Skeletal muscle tissue (tissue), 4 donors: ENCODE data around the gene CYS1. TPM values are rescaled to one million over a fixed set of nuclear protein-coding genes. Genes with fewer than 3 reads are reported as not detected.
A peak's percentile ranks its signal among the peaks of the same experiment; 100 is the strongest.

Experiments
- H3K27ac ChIP-seq: one replicate; pipeline ENCODE4 v1.7.0; 2013; ENCODE audit warnings: mild to moderate bottlenecking, low read depth, low read length, inconsistent platforms
- H3K27me3 ChIP-seq, 3 donors: one replicate each; pipeline ENCODE4 v1.7.0; 2013; ENCODE audit warnings: low read length in 3 of 3; ENCODE audit not compliant: control insufficient read depth in 3 of 3, insufficient read depth in 3 of 3
- H3K36me3 ChIP-seq, 3 donors: one replicate each; pipeline ENCODE4 v1.7.0; 2013; ENCODE audit warnings: low read length in 3 of 3; ENCODE audit not compliant: control insufficient read depth in 3 of 3, insufficient read depth in 3 of 3
- H3K4me1 ChIP-seq, 3 donors: one replicate each; pipeline ENCODE4 v1.7.0; 2013; ENCODE audit warnings: low read length in 3 of 3, mild to moderate bottlenecking in 3 of 3; ENCODE audit not compliant: control insufficient read depth in 3 of 3, insufficient read depth in 3 of 3
- H3K4me3 ChIP-seq, 3 donors: one replicate each; pipeline ENCODE4 v1.7.0; 2013; ENCODE audit warnings: low read length in 3 of 3
- H3K9ac ChIP-seq, 3 donors: one replicate each; pipeline ENCODE4 v1.7.0; 2013; ENCODE audit warnings: low read length in 3 of 3, mild to moderate bottlenecking in 3 of 3, moderate library complexity in 2 of 3, low read depth in 1 of 3
- H3K9me3 ChIP-seq, 3 donors: one replicate each; pipeline ENCODE4 v1.7.0; 2013; ENCODE audit warnings: low read length in 3 of 3; ENCODE audit not compliant: control insufficient read depth in 3 of 3
- total RNA-seq: library from RNA; depleted of rRNA; stranded (reverse); fragments of >200 nt; gene quantifications from one replicate; pipeline ENCODE4 v1.2.3, GENCODE V29; 2014
- donor health status: Osteomylitis.

Gene CYS1
- 4.7 TPM for total RNA-seq

GRCh38 chr2:10079870-10080535, at the start of gene CYS1:
Gene CYS1, minus strand, starts transcription at chr2:10080411. Its CDS starts 188 bp downstream, at chr2:10080223.
- peak within 1 kb of the TSS; percentile 23 for H3K27ac ChIP-seq
- H3K27me3 ChIP-seq: peaks cover 45 to 61% (median 58%) of the 10 kb centered on the region in 3 donors
- peak within 1 kb of the TSS in 2 of 3 donors; percentile 22 to 63 for H3K9ac ChIP-seq
- H3K36me3 ChIP-seq: no peaks in the 10 kb centered on the region
- H3K4me1 ChIP-seq: peaks cover 7 to 16% (median 10%) of the 10 kb centered on the region in 3 donors
- H3K9me3 ChIP-seq: no peaks in the 10 kb centered on the region
- H3K4me3 ChIP-seq: peak within 1 kb of the TSS; percentile 57 to 67 (median 62)

- H3K9me3 ChIP-seq: no peaks in the 10 kb centered on the region
- no peak overlapping the region for H3K27ac ChIP-seq
- H3K36me3 ChIP-seq: no peaks in the 10 kb centered on the region
- H3K4me3 ChIP-seq: no peak overlapping the region
- H3K4me1 ChIP-seq: no peaks in the 10 kb centered on the region
- no peaks in the 10 kb centered on the region for H3K27me3 ChIP-seq
- H3K9ac ChIP-seq: no peak overlapping the region
Observed at GRCh38 chr2:10129490-10129889, 49.3 kb upstream of the CYS1 start.

- H3K4me3 ChIP-seq: no peak overlapping the region
- peaks cover 3 to 8% (median 4%) of the 10 kb centered on the region in 3 donors for H3K27me3 ChIP-seq
- peak overlapping the region in 1 of 3 donors; percentile 16 for H3K9ac ChIP-seq
Observed at GRCh38 chr2:10128420-10128819, 48.2 kb upstream of the CYS1 start.

GRCh38 chr2:10126632-10127026, 46.4 kb upstream of the CYS1 start:
- peaks cover 12 to 17% (median 13%) of the 10 kb centered on the region in 3 donors for H3K27me3 ChIP-seq
- no peak overlapping the region for H3K9ac ChIP-seq
- peaks cover 17 to 19% (median 17%) of the 10 kb centered on the region in 3 donors for H3K4me1 ChIP-seq
- no peak overlapping the region for H3K4me3 ChIP-seq
- no peaks in the 10 kb centered on the region for H3K36me3 ChIP-seq
- no peaks in the 10 kb centered on the region for H3K9me3 ChIP-seq
- no peak overlapping the region for H3K27ac ChIP-seq

More at GRCh38 chr2:10128420-10128819, 48.2 kb upstream of the CYS1 start:
- Histone ChIP-seq H3K36me3 (no peaks in the 10 kb centered on the region), H3K4me1 (peaks cover 2 to 4% (median 2%) of the 10 kb centered on the region in 3 donors), H3K9me3 (no peaks in the 10 kb centered on the region), H3K27ac (no peak overlapping the region)

GRCh38 chr2:10125842-10126631, 45.8 kb upstream of the CYS1 start:
- H3K4me1 ChIP-seq: peaks cover 17 to 20% (median 17%) of the 10 kb centered on the region in 3 donors
- H3K4me3 ChIP-seq: no peak overlapping the region
- H3K27ac ChIP-seq: no peak overlapping the region
- H3K9ac ChIP-seq: no peak overlapping the region
- peaks cover 12 to 17% (median 13%) of the 10 kb centered on the region in 3 donors for H3K27me3 ChIP-seq
- H3K9me3 ChIP-seq: no peaks in the 10 kb centered on the region
- H3K36me3 ChIP-seq: no peaks in the 10 kb centered on the region

GRCh38 chr2:10124538-10125045, 44.4 kb upstream of the CYS1 start:
- Histone ChIP-seq H3K4me3 (no peak overlapping the region), H3K9me3 (no peaks in the 10 kb centered on the region), H3K4me1 (peaks cover 23 to 28% (median 25%) of the 10 kb centered on the region in 3 donors), H3K9ac (no peak overlapping the region), H3K27me3 (peaks cover 12 to 17% (median 13%) of the 10 kb centered on the region in 3 donors), H3K36me3 (no peaks in the 10 kb centered on the region), H3K27ac (no peak overlapping the region)

- H3K9ac ChIP-seq: peak overlapping the region in 1 of 3 donors; percentile 16
- H3K36me3 ChIP-seq: no peaks in the 10 kb centered on the region
- H3K4me1 ChIP-seq: peaks cover 23 to 28% (median 25%) of the 10 kb centered on the region in 3 donors
- H3K27ac ChIP-seq: no peak overlapping the region
- H3K9me3 ChIP-seq: no peaks in the 10 kb centered on the region
- H3K4me3 ChIP-seq: no peak overlapping the region
- H3K27me3 ChIP-seq: peaks cover 12 to 17% (median 13%) of the 10 kb centered on the region in 3 donors
Observed at GRCh38 chr2:10123281-10123680, 43.1 kb upstream of the CYS1 start.

- no peaks in the 10 kb centered on the region for H3K9me3 ChIP-seq
- H3K27ac ChIP-seq: no peak within 1 kb of the TSS
- H3K4me3 ChIP-seq: peak within 1 kb of the TSS; percentile 38 to 73 (median 70)
- H3K36me3 ChIP-seq: no peaks in the 10 kb centered on the region
- peaks cover 23 to 28% (median 25%) of the 10 kb centered on the region in 3 donors for H3K4me1 ChIP-seq
- H3K9ac ChIP-seq: peak within 1 kb of the TSS in 2 of 3 donors; percentile 45
- H3K27me3 ChIP-seq: peaks cover 12 to 17% (median 13%) of the 10 kb centered on the region in 3 donors
Observed at GRCh38 chr2:10122500-10123280, 42.5 kb upstream of the CYS1 start, which contains the start of gene RRM2. Gene RRM2, plus strand, starts transcription at chr2:10122739. Its CDS starts 60 bp downstream, at chr2:10122799.

GRCh38 chr2:10120877-10121574, 40.8 kb upstream of the CYS1 start:
- H3K27ac ChIP-seq: no peak overlapping the region
- peak overlapping the region; percentile 75 to 83 (median 83) for H3K4me3 ChIP-seq
- H3K4me1 ChIP-seq: peaks cover 23 to 28% (median 25%) of the 10 kb centered on the region in 3 donors
- no peaks in the 10 kb centered on the region for H3K9me3 ChIP-seq
- H3K27me3 ChIP-seq: peaks cover 12 to 17% (median 13%) of the 10 kb centered on the region in 3 donors
- peak overlapping the region; percentile 56 to 65 (median 57) for H3K9ac ChIP-seq
- no peaks in the 10 kb centered on the region for H3K36me3 ChIP-seq
